LNCAP (cell line): ENCODE results near the gene SLC18A3.

Source experiments
- TF ChIP-seq, protein P1 (sequence below): fragments of 450-650 bp; IDR thresholded peaks from 2 replicates; pipeline ENCODE4 v1.5.1; 2017; ENCODE audit warnings: mild to moderate bottlenecking

The SLC18A3 gene

DNA sequence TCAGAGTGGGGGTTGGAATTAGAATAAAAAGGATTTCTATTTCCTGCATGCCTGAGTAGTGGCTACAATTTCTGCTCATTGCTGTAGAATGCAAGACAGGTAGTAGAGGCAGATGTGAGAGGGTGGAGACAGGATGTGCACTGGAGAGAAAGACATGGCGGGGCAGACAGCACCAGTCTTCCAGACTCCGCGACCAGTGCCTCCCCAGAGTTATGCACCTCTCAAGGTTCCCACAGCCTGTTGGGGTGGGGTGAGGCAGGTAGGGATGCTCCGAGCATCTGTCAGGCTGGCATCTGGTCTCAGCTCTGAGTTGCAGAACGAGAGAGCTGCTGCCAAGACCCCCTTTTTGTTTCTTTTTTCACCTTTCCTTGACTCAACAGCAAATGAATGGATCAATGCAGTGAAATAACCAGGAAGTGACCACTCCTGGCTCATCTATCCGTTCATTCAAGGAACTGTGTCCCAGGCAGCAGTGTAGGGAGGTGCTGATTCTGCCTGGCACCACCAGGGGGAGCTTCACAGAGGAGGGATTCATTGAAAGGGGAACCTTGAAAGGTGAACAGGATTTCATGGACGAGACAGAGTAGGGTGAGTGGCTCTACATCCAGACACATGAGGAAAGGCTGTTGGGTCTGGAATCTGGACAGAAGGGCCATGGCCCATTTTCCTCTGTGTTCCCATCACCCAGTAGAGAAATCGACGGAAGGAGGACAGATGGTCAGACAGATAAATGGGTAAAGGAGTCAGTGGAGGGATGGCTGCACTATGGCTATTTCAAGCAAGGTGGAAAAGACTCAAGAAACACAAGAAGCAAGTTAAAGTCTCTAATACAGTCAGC lies 17.2 kb upstream of the SLC18A3 start:
- TF ChIP-seq, protein P1, sequence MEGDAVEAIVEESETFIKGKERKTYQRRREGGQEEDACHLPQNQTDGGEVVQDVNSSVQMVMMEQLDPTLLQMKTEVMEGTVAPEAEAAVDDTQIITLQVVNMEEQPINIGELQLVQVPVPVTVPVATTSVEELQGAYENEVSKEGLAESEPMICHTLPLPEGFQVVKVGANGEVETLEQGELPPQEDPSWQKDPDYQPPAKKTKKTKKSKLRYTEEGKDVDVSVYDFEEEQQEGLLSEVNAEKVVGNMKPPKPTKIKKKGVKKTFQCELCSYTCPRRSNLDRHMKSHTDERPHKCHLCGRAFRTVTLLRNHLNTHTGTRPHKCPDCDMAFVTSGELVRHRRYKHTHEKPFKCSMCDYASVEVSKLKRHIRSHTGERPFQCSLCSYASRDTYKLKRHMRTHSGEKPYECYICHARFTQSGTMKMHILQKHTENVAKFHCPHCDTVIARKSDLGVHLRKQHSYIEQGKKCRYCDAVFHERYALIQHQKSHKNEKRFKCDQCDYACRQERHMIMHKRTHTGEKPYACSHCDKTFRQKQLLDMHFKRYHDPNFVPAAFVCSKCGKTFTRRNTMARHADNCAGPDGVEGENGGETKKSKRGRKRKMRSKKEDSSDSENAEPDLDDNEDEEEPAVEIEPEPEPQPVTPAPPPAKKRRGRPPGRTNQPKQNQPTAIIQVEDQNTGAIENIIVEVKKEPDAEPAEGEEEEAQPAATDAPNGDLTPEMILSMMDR = peak; percentile 97

DNA sequence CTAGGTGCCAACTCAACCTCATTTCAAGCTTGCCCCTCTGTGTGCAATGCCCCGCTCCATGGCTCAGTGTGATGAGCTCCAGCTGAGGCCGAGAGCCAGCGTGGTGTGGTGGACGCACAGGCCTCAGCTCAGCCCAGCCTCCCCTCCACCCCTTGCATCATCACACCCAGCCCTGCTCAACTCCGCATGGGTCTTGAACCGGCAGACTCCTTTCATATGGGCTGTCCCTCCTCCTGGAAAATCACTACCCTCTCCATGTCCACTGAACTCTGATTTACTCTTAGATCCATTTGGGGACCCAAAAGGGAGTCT lies 16.6 kb upstream of the SLC18A3 start:
- TF ChIP-seq, protein P1 = no peak

DNA sequence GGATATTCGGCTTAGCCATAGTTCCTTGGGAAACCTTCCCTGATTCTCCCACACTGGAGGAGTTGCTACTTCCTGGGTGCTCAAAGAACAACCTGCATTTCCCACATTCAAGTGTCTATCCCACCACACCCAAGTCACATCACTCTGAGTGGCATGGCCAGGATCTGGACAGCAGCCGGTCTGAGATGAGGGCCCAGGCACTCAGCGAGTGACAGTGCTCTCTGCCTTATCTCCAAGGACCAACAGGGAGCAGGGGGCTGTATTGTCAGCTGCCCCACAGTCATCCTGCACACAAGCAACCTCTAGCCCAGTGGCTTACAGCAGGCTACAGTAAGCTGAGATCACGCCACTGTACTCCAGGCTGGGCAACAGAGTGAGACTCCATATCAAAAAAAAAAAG lies 16.1 kb upstream of the SLC18A3 start:
- TF ChIP-seq, protein P1 = no peak

GRCh38 chr10:49594594-49594993 lies 15.5 kb upstream of the SLC18A3 start:
- TF ChIP-seq, protein P1 = peak; percentile 83

- TF ChIP-seq, protein P1 = no peak
Observed at GRCh38 chr10:49595003-49595712, 15.0 kb upstream of the SLC18A3 start.

DNA sequence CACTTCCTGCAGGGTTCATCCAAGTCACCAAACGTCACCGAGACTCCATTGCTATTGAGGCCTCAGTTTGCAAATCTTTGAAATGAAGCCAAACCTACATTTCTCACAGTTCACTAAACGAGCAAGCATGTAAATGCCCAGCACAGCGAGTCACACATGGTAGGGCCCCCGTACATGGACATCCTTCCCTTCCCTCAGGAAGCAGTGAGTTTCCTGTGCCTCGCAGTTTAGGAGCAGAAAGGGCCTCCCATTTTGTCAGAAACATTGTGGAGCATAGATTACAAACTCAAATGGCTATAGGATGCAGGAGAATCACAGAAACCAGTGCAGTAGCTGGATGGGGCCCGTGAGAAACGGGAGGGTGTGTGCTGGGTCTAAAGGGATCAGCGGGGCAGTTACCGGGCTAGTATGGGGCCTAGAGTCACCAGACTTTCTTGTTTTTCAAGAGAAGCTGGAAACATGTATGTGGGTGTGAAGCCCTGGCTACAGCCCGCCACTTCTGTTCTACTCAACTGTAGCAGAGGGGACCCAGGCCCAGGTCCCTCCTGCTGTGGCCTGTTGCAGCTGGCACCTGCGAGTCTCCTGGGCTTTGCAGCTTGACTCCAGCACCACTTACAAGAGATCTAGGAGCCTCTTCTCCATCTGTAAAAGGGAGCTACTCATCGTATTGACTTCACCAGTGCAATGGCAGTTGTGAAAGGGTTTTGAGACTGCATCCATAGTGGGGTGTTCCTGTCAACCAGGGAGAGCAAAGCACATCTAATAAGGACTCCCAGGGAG lies 14.2 kb upstream of the SLC18A3 start:
- TF ChIP-seq, protein P1 = no peak

DNA sequence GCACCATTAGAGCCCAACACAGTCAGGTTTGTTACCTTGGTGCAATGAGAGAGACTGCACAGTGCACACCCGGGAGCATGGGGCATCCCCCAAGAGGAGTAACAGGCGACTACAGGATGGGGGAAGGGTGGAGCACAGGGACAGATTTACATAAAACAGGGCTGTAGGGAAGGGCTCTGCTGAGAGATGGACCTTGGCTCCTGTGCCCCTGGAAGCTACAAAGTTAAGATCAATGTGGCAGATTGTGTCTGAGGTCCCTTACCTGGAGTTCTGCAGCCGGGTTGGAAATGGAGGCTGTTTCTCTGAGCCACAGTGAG lies 13.7 kb upstream of the SLC18A3 start:
- TF ChIP-seq, protein P1 = no peak
